Measurements from ENCODE around the gene VPS16.
A peak's percentile ranks its signal among the peaks of the same experiment; 100 is the strongest.

Gene VPS16

DNA sequence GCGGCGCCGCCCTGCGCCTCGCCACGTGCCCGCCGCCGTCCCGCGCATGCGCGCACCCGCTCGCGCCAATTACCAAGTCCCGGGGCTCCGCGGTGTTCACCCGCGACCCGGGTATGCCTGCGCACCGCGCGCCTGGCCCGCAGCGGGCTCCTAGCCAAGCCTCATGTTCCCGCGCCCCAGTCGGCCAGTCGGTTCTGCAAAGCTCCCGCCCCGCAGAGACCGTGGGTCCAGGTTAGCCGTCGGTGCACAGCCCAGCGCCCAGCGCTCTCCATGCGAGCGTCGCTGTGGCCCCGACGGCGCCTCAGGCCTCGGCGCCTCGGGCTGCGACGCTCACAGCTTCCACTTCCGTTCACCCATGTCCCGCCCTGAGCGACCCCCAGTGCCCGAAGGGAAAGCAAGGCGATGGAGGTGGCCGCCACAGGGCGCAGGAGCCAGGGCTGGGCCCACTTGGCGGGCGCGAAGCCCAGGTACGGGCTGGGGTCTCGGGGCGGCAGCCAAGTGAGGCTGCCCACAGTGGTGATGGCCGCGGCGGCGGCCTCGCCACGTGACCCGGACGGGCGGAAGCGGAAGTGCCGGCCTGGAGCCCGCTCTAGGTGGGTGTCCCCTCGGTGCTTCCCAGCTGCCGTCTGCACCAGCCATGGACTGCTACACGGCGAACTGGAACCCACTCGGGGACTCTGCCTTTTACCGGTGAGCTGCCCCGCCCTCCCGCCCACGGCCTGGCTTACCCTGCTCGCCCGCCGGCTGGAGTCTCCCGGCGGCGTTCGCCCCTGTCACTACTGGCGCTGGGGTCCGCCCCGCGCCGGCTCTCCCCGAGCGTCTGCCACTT lies at the start of gene VPS16, which contains the start of gene PCED1A:
Gene VPS16, plus strand, starts transcription at position 608 of the 829 bp plus-strand sequence. Its CDS starts 30 bp downstream, at position 638.
Gene PCED1A, minus strand, starts transcription at position 518 of the 829 bp plus-strand sequence. CDS start 743 bp downstream, outside the sequence.
- peak; percentile 38 for DNase-seq

DNA sequence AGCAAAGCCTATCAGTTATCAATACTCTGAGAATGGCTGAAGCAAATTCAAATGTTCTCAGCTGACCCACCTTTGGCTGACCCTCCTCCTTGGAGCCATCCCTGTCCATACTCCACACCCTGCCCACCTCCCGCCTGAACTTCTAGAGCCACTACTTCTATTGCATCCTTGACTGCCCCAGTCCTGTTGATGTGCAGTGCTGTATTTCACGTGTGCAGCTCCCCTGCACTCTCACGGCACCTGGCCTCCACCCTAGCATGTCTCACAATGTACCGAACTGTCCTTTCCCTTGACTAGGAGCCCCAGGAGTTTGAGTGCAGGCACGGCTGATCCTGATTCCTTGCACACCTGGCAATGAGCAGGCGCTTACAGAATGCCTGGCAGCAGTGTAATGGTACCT lies 47.1 kb upstream of the VPS16 start:
- DNase-seq: no peak

DNA sequence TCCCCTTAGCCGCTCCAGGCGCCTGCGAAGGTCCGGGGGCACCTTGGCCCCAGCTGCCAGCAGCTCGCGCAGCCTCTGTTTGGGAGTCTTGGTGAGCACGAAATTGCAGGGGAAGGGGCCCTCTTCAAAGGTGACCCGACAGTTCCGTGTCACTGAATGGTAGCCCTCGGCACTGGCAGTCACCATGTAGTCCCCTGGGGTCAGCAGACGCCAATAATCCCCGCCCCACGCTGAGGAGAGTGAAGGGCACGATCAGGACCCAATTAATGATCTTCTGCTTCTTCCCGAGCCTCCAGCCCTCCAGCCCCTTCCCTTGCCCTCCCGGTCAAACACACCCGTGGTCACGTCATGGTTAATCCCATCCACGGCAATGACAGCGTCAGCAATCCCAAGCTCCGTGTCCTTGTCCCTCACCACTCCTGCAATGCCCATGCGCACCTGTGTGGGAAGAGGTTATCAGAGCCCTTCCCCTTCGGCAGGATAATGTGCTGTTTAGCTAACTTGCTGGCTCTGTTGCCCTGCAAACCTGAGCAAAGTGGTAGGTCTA lies 46.3 kb upstream of the VPS16 start:
- DNase-seq: no peak

DNA sequence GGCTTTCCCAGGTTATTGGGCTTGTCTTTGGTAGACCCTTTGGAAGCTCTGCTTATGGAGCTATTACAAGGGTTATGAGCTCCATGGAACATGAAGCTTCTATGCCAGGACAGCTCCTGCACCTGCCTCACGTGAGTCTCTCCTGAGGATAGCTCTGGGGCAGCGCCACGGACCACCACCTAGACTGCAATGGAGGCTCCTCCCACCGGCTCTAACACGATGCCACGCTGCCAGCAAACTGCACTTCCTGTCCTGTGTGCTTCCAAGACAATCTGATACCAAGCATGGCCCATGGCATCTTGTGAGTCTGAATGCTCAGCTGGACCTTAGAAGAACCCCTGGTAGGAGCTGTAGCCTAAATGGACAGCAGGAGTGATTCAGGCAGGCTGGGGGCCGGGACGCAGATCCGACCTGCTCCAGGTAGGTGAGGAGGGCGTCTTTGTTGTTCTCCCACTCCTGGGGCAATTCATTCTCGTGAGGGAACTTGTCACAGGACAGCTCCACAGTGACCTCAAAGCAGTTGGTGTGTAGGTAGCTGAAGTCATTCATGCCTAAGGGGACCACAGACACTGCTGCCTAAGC lies 45.6 kb upstream of the VPS16 start:
- DNase-seq: no peak

DNA sequence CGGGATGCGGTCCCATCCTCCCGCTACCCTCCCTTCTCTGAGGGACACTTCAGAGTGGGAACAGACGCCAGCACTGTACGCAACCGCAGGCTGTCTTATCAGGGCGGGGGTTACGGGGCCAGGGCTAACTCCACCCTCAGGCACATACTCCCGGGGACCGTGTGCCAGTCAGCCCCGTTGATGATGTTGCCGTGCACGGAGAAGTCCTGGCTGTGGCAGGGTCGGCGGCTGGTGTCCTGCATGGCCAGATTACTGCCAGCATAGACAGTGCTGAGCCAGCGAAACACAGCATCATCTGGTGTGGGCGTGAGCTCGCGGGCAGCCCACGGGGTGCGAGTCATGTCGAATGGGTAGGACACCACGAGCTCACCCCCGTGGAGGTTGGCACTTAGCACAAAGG lies 45.1 kb upstream of the VPS16 start:
- DNase-seq: no peak

DNA sequence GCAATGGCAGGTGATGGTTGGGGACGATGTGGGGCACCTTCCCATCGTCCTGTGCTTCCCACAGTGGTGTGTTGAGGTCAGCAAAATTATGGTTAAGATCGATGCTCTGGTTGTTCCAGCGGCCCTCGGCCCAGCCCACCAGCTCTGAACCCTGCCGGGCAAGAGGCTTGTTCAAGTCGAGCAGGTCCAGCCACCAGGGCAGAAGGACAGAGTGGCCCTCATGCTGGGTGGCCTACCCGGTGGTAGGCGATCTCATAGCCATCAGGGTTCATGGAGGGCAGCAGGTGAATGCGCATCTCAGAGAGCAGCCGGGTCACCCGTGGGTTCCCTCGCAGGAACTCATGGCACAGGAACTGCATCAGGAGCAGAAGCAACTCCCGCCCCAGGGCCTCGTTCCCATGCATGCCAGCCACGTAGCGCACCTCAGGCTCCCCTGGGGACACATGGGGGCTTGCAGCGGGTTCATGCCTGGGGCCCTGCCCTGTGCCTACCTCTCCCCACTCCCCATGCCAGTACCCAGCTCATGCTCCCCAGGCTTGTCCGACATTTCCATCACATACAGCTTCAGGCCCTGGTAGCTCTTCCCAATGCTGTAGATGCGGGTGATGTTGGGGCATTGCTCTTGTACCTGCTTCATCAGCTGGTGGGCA lies 44.4 kb upstream of the VPS16 start:
- DNase-seq: no peak

DNA sequence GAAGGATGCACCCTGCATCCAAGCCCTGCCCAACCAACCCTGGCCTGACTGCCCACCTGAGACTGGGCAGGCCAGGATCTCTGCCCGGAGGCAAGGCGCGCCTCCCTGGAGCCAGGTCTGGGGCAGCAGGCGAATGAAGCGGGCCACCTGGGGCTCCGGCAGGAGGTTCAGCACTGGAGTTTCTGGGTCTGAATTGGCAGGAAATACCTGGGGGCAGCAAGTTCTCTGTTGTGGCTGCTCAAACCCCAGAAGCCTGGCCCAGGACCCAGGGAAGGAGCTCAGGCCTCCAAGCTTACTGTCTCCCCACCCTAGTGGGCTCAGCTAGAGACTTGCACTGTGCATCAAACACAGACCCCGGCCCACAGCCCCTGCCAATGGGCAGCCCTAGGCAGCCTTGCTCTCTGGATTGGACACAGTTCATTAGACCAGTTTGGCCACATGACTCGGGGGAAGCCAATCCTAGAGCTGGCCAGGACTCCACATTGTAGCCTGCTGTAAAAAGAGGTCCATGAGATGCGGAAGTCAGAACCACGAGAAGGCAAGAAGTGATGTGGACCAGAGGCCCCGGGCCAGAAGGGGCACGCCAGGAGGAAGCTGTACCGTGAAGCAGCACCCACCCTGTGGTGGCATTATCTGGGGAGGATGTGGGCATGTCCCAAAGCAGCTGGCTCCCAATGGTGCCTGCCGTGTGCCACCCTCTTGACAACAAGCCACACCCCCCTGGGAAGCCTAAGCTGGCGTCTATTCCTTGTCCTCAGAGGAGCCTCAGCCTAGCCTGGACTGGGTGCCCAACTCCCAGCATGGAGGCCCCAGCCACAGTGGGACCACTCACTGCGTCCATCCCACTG lies 43.2 kb upstream of the VPS16 start:
- DNase-seq: no peak

DNA sequence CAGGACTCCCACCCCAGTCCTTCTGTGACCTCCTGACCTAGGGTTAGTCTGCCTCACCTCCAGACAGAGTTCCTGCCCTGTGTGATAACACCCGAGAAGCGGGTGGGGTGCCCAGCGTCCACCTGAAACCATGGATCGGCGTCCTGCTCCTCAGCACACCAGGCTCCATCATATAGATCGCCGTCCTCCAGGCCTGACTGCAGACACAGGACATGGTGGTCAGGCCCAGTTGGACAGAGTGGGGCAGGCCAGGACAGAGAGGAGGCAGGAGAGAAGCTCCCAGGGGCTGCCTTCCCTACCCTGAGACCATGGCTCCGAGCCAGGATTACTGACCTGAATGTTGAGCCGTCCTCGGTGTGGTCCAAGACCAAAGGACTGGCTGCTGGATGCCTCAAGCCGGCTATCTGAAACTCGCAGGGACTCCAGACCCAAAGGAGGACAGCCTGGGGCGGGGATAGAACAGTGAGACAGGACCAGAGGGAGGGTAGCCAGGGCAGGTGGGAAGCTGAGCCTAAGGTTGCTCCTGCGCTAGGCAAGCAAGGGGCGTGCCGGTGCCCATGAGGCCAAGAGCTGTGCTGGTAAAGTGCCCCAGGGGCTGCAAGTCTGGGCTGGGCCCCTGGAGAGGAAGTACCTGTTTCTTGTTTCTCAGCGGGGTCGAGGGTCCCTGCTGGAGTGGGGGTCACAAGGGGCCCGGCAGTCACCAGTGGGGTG lies 42.3 kb upstream of the VPS16 start:
- DNase-seq: no peak

DNA sequence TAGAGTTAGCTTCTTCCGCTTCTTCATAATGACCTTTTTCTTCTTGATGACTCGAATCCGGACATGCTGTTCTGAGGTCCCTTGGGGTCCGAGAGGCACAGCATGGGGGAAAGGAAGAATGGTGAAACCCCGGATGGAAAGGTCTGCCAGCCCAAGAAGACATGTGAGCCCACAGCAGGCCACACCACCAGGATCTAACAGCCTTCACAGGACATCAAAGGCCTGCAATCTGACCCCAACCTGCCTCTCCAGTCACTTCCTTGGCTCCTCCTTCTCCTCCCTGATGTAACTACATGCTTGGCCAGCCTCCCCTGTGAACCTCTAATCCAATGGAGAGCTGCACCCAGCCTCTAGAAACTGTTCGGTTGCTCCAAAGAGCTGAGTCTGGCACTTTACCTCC lies 41.7 kb upstream of the VPS16 start:
- no peak for DNase-seq

DNA sequence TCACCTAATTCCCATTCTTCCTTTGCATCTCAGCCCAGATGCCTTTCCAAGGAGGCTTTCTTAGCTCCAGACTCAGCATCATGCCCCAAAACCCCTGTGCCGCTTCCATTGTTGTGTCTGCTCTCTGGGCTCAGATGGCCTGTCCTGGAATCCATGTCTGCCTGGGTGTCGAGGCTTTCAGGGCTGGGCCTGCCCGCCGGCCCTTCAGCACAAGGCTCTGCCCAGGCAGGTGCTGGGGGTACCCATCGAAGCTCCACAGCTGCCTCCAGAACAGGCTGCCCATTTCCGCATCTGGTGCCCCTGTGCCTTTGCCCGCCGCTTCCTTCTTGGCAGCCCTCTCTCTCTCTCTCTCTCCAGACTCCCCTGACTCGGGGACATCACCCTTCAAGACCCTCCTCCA lies 41.3 kb upstream of the VPS16 start:
- DNase-seq: no peak

DNA sequence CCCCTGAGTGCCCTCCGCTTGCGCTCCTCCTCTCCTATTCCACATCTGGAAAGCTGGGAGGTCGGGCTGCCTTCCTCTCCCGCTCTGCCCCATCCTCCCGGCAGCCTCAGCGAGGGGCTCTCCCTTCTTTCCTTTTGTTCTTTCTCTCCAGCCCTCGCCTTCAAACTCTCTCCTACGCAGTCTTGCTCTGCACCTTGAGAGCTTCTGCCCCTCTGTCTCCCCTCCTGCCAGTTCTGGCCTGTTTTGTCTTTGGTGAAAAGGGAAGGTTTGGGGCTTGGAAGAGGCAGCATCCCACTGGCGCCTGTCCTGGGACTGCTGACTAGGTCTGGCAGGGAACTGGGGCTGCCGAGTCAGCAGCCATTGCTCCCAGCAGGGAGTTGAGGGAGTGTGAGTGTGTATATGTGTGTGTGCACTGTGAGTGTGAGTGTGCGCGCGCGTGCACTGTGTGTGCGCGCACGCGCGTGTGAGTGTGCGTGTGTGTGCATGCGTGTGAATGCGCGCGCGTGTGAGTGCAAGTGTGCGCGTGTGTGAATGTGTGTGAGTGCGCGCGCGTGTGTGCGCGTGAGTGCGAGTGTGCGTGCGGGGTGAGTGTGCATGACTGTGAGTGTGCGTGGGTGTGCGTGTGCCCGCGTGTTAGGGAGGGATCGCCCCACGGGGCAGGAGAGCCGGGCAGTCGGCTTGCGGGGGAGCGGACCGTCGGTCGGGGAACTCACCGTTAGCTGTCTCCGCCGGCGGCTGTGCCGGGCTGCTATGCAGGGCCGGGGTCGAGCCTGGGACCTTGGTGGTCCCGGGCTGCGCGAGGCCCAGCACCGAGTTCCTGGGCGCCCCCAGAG lies 40.6 kb upstream of the VPS16 start:
- no peak for DNase-seq

DNA sequence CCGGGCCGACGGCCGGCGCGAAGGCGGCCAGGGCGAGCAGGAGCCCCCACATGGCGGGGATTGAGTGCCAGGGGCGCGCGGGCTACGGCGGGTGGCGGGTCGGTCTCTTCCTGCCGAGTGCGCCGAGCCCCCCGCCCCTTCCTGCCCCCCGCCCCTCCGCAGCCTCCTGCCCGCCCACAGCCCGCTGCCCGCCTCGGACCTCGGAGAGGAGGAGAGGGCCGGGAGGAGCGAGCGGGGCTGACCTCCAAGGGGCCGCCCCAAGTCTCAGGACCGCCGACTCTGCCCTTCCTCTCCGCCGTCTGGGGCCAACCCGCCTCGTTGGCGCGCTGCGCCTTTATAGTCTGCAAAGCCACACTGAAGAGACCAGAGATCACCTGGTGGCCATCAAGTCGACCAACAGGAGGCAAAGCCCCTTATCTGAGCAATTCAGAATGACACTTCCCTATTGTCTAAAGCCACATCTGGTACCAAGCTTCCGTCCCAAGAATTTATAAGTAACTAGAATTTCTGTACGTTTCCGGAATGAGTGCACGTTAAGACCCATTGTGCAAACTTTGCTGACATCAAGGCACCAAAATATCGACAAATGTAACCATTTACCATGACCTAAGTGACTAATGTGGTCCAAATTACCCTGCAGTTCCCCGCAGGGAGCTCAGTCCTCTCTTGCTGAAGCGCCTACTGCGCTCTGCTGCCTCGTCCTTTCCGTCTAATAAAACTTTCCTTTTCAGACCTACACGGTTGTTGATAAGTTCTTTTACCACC lies 39.8 kb upstream of the VPS16 start, which contains the start of gene CPXM1:
Gene CPXM1, minus strand, starts transcription at position 107 of the 765 bp plus-strand sequence. Its CDS starts 55 bp downstream, at position 52.
- no peak for DNase-seq

DNA sequence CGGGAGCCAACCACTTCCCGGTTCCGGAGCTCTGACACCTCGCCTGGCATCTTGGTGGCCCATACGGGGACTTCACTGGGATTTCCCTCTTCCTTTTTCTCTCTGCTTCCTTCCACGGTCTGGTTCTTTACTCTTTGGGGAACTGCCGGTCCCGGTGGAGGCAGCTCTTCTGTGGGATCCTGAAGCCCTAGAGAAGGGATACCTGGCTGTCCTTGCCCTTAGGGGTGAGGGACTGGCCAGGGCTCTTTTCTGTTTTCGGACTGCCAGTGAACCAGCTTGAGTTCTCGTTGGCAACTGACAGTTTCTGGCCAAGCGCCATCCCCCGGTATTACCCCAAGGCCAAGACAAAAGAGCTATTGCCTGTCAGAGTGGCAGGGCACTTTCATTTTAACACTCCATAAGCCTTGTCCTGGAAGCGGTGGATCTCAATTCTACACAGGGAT lies 39.2 kb upstream of the VPS16 start:
- DNase-seq: no peak

DNA sequence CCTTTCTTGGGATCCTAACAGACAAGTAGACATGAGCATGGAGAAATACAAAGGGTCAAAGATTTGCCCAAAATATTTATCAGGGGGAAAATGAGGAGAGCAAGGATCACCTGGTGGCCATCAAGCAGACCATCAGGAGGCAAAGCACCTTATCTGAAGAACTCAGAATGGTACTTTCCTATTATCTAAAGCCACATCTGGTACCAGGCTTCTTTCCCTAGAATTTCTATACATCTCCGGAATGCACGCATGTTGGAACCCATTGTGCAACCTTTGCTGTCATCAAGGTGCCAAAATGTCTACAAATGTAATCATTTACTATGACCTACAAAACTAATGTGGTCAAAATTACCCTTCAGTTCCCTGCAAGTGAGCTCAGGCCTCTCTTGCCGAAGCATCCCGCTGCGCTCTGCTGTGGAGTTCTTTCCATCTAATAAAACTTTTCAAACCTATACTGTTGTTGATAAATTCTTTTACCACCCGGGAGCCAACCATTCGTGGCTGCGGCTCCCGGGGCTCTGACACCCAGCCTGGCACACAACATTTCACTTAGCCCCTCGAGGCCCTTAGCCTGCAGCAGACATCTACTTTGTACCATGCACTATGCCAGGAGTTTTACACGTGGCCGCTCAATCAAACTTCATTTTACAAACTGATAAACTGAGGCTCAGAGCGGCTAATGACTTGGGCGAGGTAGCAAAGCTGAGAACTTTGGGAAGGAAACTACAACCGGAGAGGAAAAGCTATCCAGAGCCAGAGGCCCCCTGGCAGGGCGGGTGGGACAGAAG lies 36.3 kb upstream of the VPS16 start:
- DNase-seq: no peak

DNA sequence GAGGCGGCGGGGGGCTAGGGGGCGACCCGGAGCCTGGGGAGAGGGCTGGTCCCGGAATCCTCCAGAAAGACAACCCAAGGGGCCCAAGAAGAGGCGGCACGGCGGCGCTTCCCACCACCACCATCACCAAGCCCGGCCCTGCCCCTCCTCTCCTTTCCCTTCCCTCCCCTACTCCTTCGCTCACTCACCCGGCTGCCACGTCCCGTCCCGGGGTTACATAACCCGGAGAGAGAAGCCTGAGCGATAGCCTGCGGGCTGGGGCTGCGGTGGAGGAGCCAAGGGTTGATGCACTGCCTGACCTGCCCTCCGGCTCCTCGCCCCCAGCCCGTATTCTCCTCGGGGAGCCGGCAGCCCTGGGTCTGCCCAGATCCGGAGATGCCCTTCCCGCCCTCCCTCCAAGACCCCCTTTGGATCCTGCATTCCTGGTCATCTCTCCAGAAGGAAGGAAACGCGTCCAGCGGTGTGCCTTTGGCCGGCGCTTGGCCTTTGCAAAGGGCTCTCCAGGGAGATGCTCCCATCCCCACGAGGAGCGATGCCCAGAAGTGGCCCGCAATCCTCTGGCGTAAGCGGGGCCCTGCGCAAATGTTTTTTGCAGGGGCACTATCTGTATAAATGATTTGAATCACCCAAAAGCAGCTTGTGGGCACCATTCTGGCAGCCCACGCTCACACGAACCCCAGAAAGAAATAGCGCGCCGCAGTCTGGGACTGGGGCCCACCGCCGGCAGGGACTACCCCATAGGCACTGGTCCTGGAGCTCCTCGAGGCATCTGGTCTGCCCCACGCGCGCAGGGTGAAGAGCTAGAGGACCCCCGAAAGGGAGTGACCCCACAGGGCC lies 35.5 kb upstream of the VPS16 start:
- no peak for DNase-seq

DNA sequence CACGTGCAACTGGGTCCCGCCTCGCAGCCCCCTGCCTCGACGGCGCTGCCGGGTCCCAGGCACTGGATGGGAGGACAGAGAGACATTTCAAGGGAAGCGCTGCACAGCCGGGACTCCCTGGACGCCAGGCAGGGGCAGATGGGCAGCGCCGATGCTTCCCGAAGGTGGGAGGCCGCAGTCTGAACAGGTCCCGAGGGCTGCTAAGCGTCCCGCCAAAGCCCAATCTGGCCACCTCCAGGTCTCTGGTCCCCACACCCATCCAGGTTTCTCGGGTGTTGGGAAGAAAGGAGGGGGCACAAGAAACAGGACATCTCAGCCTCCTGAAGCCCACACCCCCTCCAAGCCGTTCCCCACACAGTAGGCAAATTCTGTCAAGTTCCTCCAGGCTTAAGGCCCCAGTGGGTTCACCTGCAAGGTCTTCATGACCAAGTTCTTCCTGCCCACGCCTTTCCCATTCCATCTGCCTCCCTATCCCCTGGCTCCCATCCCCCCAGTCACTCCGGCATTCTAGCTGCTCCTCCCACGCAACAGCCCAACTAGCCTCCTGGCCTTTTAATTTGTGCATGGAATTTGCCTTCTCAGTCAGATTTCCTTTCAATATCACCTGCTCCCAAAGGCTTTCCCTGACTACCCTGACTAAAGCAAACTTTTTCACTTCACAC lies 34.7 kb upstream of the VPS16 start:
- no peak for DNase-seq

DNA sequence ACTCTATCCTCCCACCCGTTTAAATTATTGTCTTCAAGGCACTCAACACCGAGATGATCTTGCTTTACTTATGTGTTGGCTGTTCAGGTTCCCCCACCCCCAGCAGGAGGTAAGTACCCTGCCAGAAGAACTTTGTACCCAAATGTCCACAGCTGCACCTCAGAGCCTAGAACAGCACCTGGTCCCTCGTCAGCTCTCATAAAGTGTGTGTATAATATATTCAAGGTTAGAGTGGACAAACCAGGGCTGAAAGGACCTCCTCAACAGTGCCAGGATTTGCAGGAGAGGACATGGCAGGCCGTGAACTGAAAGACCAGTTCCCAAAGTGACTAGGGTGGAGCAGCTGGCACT lies 34.2 kb upstream of the VPS16 start:
- no peak for DNase-seq

DNA sequence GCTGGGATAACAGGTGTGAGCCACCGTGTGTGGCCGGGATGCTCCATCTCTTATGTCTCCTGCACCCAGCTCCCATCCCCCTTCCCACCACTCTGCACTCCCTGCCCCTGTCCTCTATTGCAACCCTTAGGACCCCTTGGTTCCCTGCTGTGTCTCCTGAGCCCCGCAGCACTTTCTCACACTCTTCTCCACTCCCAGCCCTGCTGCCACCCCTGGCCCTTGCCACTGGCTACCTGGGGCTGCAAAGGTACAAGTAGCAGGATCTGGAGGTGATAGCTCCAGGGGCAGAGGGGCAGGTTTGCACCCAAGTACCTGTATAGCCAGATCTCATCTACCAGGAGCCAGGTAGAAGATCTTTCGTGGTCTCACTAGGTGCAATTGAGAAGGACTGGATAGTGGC lies 33.5 kb upstream of the VPS16 start:
- DNase-seq: no peak
